SK-N-SH (cell line): ENCODE measurements around the gene ADAM20.

ENCODE experiments used
- CTCF ChIP-seq: fragments of 200-600 bp; sonication (generic); IDR thresholded peaks from 2 replicates; pipeline ENCODE4 v1.6.1; 2017; ENCODE audit warnings: antibody characterized with exemption, mild to moderate bottlenecking, moderate library complexity
- EP300 ChIP-seq, 2 experiments: IDR thresholded peaks; 2 replicates each; pipeline versions ENCODE4 v1.4.0 to v1.6.1; 2012; ENCODE audit warnings: borderline replicate concordance in 1 of 2, low read depth in 1 of 2, low read length in 1 of 2
- FOSL2 ChIP-seq: IDR thresholded peaks from 2 replicates; pipeline ENCODE4 v1.4.0; 2012; ENCODE audit warnings: low read depth, mild to moderate bottlenecking, moderate library complexity, borderline replicate concordance
- IRF3 ChIP-seq: fragments of 150-350 bp; IDR thresholded peaks from 2 replicates; pipeline ENCODE4 v1.6.1; 2016; ENCODE audit warnings: mild to moderate bottlenecking, low read depth, low read length
- MAX ChIP-seq: IDR thresholded peaks from 2 replicates; pipeline ENCODE4 v1.4.0; 2012; ENCODE audit warnings: low read depth
- MXI1 ChIP-seq: IDR thresholded peaks from 2 replicates; pipeline ENCODE4 v1.6.1; 2012; ENCODE audit warnings: mild to moderate bottlenecking, low read depth, low read length, improper control_type of control experiment
- POLR2AphosphoS5 ChIP-seq: IDR thresholded peaks from 2 replicates; pipeline ENCODE4 v1.6.1; 2012; ENCODE audit warnings: low read depth, low read length
- RAD21 ChIP-seq: IDR thresholded peaks from 2 replicates; pipeline ENCODE4 v1.6.1; 2012; ENCODE audit warnings: mild to moderate bottlenecking, low read length
- RFX5 ChIP-seq: IDR thresholded peaks from 2 replicates; pipeline ENCODE4 v1.6.1; 2012; ENCODE audit warnings: mild to moderate bottlenecking, improper control_type of control experiment, low read length
- SIN3A ChIP-seq: IDR thresholded peaks from 2 replicates; pipeline ENCODE4 v1.6.1; 2012; ENCODE audit warnings: low read depth, mild to moderate bottlenecking, low read length, moderate library complexity, borderline replicate concordance
- TCF12 ChIP-seq: IDR thresholded peaks from 2 replicates; pipeline ENCODE4 v1.4.0; 2012
- USF1 ChIP-seq: IDR thresholded peaks from 2 replicates; pipeline ENCODE4 v1.4.0; 2012; ENCODE audit warnings: low read depth, borderline replicate concordance
- USF2 ChIP-seq: fragments of 150-350 bp; IDR thresholded peaks from 2 replicates; pipeline ENCODE4 v1.6.1; 2017; ENCODE audit warnings: antibody characterized with exemption, low read length, low read depth, borderline replicate concordance

- TF ChIP-seq CTCF (no peak), USF1 (no peak), USF2 (no peak), RFX5 (no peak), EP300 (IDR thresholded peaks at IDR 0.05; ENCODE audit: borderline replicate concordance in 1 of 2, low read depth in 1 of 2, low read length in 1 of 2) (no peak), TCF12 (no peak), IRF3 (no peak), RAD21 (no peak), MAX (no peak), MXI1 (no peak), POLR2AphosphoS5 (no peak), FOSL2 (no peak), SIN3A (no peak)
Measured at GRCh38 chr14:70563869-70564268, 29.1 kb upstream of the ADAM20 start.
